HepG2 (cell line): ENCODE data around the gene INHBE. TPM values are rescaled to one million over a fixed set of nuclear protein-coding genes. Genes with fewer than 3 reads are reported as not detected.

Experiments
- AHR ChIP-seq: IDR thresholded peaks from 2 replicates; pipeline ENCODE4 v1.6.1; 2018; ENCODE audit warnings: missing genetic modification reagents, missing compliant biosample characterization
- CCDC6 ChIP-seq: sonication (generic); formaldehyde crosslinking; IDR thresholded peaks from 2 replicates; pipeline ENCODE4 v1.8.1; 2022; ENCODE audit warnings: mild to moderate bottlenecking, missing genetic modification reagents, moderate library complexity
- FIP1L1 ChIP-seq: fragments of 200-400 bp; formaldehyde crosslinking; IDR thresholded peaks from 2 replicates; pipeline ENCODE4 v1.6.1; 2018; ENCODE audit warnings: low read depth, mild to moderate bottlenecking, low read length, moderate library complexity, borderline replicate concordance; ENCODE audit not compliant: insufficient read depth
- KDM4B ChIP-seq: sonication (generic); formaldehyde crosslinking; IDR thresholded peaks from 2 replicates; pipeline ENCODE4 v1.4.0; 2020; ENCODE audit warnings: missing genetic modification reagents
- KLF9 ChIP-seq: IDR thresholded peaks from 2 replicates; pipeline ENCODE4 v1.6.1; 2016; ENCODE audit warnings: low read depth
- MEIS2 ChIP-seq: sonication (generic); formaldehyde crosslinking; IDR thresholded peaks from 2 replicates; pipeline ENCODE4 v1.9.0; 2021; ENCODE audit warnings: mild to moderate bottlenecking, missing genetic modification reagents
- PATZ1 ChIP-seq: sonication (generic); formaldehyde crosslinking; IDR thresholded peaks from 2 replicates; pipeline ENCODE4 v1.4.0; 2020; ENCODE audit warnings: missing genetic modification reagents
- PAWR ChIP-seq: sonication (generic); formaldehyde crosslinking; IDR thresholded peaks from 2 replicates; pipeline ENCODE4 v1.4.0; 2020; ENCODE audit warnings: missing genetic modification reagents, mild to moderate bottlenecking, borderline replicate concordance
- SMYD3 ChIP-seq: sonication (generic); formaldehyde crosslinking; IDR thresholded peaks from 2 replicates; pipeline ENCODE4 v1.8.1; 2023; ENCODE audit warnings: mild to moderate bottlenecking, missing genetic modification reagents
- SNAI1 ChIP-seq: sonication (generic); formaldehyde crosslinking; IDR thresholded peaks from 2 replicates; pipeline ENCODE4 v1.5.0; 2020; ENCODE audit warnings: mild to moderate bottlenecking, missing genetic modification reagents, borderline replicate concordance
- YY1 ChIP-seq: IDR thresholded peaks from 2 replicates; pipeline ENCODE4 v1.6.1; 2011; ENCODE audit warnings: low read length, low read depth, moderate library complexity, mild to moderate bottlenecking; ENCODE audit not compliant: insufficient read depth, insufficient replicate concordance
- ZBTB38 ChIP-seq: sonication (generic); formaldehyde crosslinking; IDR thresholded peaks from 2 replicates; pipeline ENCODE4 v1.5.1; 2020; ENCODE audit warnings: mild to moderate bottlenecking, missing genetic modification reagents
- ZBTB4 ChIP-seq: sonication (generic); formaldehyde crosslinking; IDR thresholded peaks from 2 replicates; pipeline ENCODE4 v1.4.0; 2020; ENCODE audit warnings: missing genetic modification reagents, mild to moderate bottlenecking, borderline replicate concordance
- ZMYM4 ChIP-seq: sonication (generic); formaldehyde crosslinking; IDR thresholded peaks from 2 replicates; pipeline ENCODE4 v1.8.1; 2023; ENCODE audit warnings: mild to moderate bottlenecking, missing genetic modification reagents
- ZNF253 ChIP-seq: sonication (generic); formaldehyde crosslinking; IDR thresholded peaks from 2 replicates; pipeline ENCODE4 v1.8.0; 2022; ENCODE audit warnings: mild to moderate bottlenecking, missing genetic modification reagents, borderline replicate concordance
- ZNF616 ChIP-seq: sonication (generic); formaldehyde crosslinking; IDR thresholded peaks from 2 replicates; pipeline ENCODE4 v1.5.0; 2020; ENCODE audit warnings: low read depth, mild to moderate bottlenecking, missing genetic modification reagents
- ZNF629 ChIP-seq: sonication (generic); formaldehyde crosslinking; conservative IDR thresholded peaks from 2 replicates; pipeline ENCODE4 v1.5.0; 2020; ENCODE audit warnings: missing genetic modification reagents
- ZNF660 ChIP-seq: sonication (generic); formaldehyde crosslinking; IDR thresholded peaks from 2 replicates; pipeline ENCODE4 v1.5.1; 2020; ENCODE audit warnings: mild to moderate bottlenecking, low read depth, missing genetic modification reagents, borderline replicate concordance
- ZNF691 ChIP-seq: sonication (generic); formaldehyde crosslinking; IDR thresholded peaks from 2 replicates; pipeline ENCODE4 v1.4.0; 2020; ENCODE audit warnings: missing genetic modification reagents, low read depth, mild to moderate bottlenecking, borderline replicate concordance
- ZNF737 ChIP-seq: sonication (generic); formaldehyde crosslinking; IDR thresholded peaks from 2 replicates; pipeline ENCODE4 v1.5.0; 2020; ENCODE audit warnings: missing genetic modification reagents, mild to moderate bottlenecking, borderline replicate concordance
- ZZZ3 ChIP-seq: sonication (generic); formaldehyde crosslinking; IDR thresholded peaks from 2 replicates; pipeline ENCODE4 v1.4.0; 2020; ENCODE audit warnings: missing genetic modification reagents, mild to moderate bottlenecking, borderline replicate concordance
- polyA plus RNA-seq, 8 experiments: library from polyadenylated mRNA; depleted of rRNA in 3 of 8; stranded (reverse) in 7 of 8; unstranded in 1 of 8; fragments of >200 nt; fragmentation: Illumina TruSeq in 4 of 8; extraction: Trizol in 4 of 8; gene quantifications; 2 replicates each; pipeline versions ENCODE4 v1.2.1 to v1.2.3, GENCODE V29; 2011 to 2016; ENCODE audit warnings: low read depth in 4 of 8, missing spikeins in 1 of 8, mixed read lengths in 1 of 8; ENCODE audit not compliant: insufficient read depth in 1 of 8
- total RNA-seq, 5 experiments: library from RNA; depleted of rRNA; stranded (reverse); fragments of >200 nt; fragmentation: Illumina TruSeq; extraction: Trizol; gene quantifications; 2 replicates each; pipeline ENCODE4 v1.2.3, GENCODE V29; 2016; ENCODE audit warnings: low read depth in 1 of 5
- TF ChIP-seq, protein P1 (sequence below): sonication (generic); formaldehyde crosslinking; IDR thresholded peaks from 2 replicates; pipeline ENCODE4 v1.5.0; 2020; ENCODE audit warnings: mild to moderate bottlenecking, missing genetic modification reagents

Gene INHBE
- total and polyA plus RNA-seq, 2 of the 13 experiments (the other 11 are each of a cell fraction or from before 2014, with no cell fraction given) = 17.0 to 32.0 TPM

DNA sequence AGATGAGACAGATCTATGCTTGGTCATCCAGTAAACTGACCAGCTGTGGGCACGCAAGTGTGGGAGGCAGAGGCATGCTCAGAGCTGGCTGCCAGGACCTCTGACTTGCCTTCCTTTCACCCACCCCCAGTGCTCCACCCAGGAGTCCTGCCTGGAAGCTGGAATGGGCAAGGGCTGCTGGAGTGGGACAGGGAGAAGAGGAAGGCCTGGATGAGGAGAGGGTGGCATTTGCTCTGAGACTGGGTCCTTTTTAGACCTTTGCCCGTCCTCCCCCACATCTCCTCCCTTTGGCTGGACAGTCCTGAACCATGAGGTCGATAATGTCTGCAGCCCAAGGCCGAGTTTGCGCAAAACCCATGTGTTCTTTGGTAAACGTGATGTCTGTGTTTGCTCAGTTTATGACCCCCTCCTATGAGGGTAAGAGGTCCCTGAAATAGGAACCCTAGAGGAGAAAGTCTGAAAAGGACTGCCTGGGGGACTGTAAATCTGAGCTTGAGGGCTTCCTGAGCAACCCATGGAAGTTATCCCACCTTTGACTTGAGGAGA lies 3.8 kb upstream of the INHBE start (continued):
- TF ChIP-seq ZBTB38 (CRISPR knock-in tag) (no peak), ZNF691 (CRISPR knock-in tag) (peak; percentile 85; the same call in 1 of the 2 replicates), KDM4B (CRISPR knock-in tag) (peak; percentile 94; the same call in 1 of the 2 replicates), MEIS2 (no peak; the same call in 1 of the 2 replicates), YY1 (peak; percentile 50), ZNF629 (no peak; the same call in 1 of the 2 replicates), ZZZ3 (peak; percentile 81), CCDC6 (0 out of 2 replicates have a peak, but pooled peaks have one; percentile 42), ZMYM4 (CRISPR knock-in tag) (peak; percentile 92), PAWR (CRISPR knock-in tag) (no peak), FIP1L1 (no peak), PATZ1 (CRISPR knock-in tag) (peak; percentile 98), AHR (CRISPR knock-in tag) (peak; percentile 76; the same call in 1 of the 2 replicates), ZNF660 (CRISPR knock-in tag) (no peak), ZNF616 (CRISPR knock-in tag) (no peak), SMYD3 (CRISPR knock-in tag) (peak; percentile 90), ZNF737 (CRISPR knock-in tag) (no peak), KLF9 (CRISPR knock-in tag) (0 out of 2 replicates have a peak, but pooled peaks have one; percentile 57), ZBTB4 (no peak; the same call in 1 of the 2 replicates), ZNF253 (CRISPR knock-in tag) (no peak), SNAI1 (CRISPR knock-in tag) (no peak)
- TF ChIP-seq, protein P1, sequence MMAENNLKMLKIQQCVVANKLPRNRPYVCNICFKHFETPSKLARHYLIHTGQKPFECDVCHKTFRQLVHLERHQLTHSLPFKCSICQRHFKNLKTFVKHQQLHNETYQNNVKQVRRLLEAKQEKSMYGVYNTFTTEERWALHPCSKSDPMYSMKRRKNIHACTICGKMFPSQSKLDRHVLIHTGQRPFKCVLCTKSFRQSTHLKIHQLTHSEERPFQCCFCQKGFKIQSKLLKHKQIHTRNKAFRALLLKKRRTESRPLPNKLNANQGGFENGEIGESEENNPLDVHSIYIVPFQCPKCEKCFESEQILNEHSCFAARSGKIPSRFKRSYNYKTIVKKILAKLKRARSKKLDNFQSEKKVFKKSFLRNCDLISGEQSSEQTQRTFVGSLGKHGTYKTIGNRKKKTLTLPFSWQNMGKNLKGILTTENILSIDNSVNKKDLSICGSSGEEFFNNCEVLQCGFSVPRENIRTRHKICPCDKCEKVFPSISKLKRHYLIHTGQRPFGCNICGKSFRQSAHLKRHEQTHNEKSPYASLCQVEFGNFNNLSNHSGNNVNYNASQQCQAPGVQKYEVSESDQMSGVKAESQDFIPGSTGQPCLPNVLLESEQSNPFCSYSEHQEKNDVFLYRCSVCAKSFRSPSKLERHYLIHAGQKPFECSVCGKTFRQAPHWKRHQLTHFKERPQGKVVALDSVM (CRISPR knock-in tag) = peak; percentile 18; the same call in 1 of the 2 replicates
